ENCODE data around the gene SLC36A1. TPM values are rescaled to one million over a fixed set of nuclear protein-coding genes. Genes with fewer than 3 reads are reported as not detected.

Gene SLC36A1
- total RNA-seq, 1 experiment from 2014 or later, result 7.4 TPM

DNA sequence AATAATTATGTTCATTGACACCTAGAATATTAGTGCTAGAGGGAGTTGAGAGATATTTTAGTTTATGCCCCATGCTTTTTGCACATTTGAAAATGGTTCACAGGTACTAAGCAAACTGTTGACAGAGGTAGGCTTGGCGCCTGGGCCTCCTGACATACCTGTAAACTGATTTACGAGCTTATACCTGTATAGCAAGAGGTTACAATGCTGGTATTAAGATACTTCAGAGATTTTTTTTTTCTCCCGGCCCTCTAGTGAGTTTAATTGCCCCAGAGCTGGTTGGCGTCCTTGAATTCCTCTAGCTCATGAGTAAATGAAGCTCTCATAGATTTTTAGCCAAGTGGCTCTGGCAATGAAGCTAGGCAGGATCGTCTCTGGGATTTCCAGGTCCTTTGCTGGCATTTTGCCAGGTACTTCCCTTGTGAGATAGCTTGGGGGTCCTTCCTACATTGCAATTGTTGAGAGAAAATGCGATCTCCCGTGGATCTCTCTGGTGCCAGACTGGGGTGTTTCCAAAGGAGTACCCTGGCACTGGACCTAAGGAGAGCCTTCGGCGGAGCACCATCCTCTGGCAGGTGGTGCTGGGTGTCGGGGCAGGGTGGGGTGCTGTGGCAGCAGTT, 9.0 kb downstream of the SLC36A1 start:
- H3K9me3 ChIP-seq (ENCODE audit: control insufficient read depth in 1 of 2, insufficient read depth in 1 of 2, low read depth in 1 of 2, low read length in 2 of 2), result no peaks in the 10 kb centered on the region
- no peaks in the 10 kb centered on the region for H3K9me2 ChIP-seq (ENCODE audit: insufficient read depth)
- RAD21 ChIA-PET (ENCODE audit: low non-redundant PET in 1 of 2, low total read pairs in 2 of 2, uncharacterized antibody in 2 of 2, unreplicated experiment in 2 of 2), result no interaction called here
- no peak overlapping the region for H2AFZ ChIP-seq (ENCODE audit: low read depth, low read length, poor library complexity, severe bottlenecking)
- no peaks in the 10 kb centered on the region for H3K79me2 ChIP-seq (ENCODE audit: insufficient read depth, low read length)
- no peak overlapping the region for H3K27ac ChIP-seq (ENCODE audit: low read depth, low read length)
- no peak overlapping the region for H3K4me3 ChIP-seq (replicated peaks in 1 of 2; ENCODE audit: low read depth in 1 of 2, low read length in 2 of 2)
- BruUV-seq (replicated peaks), result no TSS peak
- no peaks in the 10 kb centered on the region for H4K20me1 ChIP-seq (ENCODE audit: insufficient read depth)
- H3K4me2 ChIP-seq (ENCODE audit: low read length), result no peak overlapping the region
- TF ChIP-seq EZH2phosphoT487 (IDR thresholded peaks at IDR 0.05; ENCODE audit: borderline replicate concordance) (no peak), POLR2A (IDR thresholded peaks at IDR 0.05; ENCODE audit: borderline replicate concordance, extremely low read depth, insufficient read depth, insufficient read length) (no peak), POLR2AphosphoS5 (IDR thresholded peaks at IDR 0.05; ENCODE audit: low read depth, low read length) (no peak), EGR1 (IDR thresholded peaks at IDR 0.05; ENCODE audit: low read depth) (no peak), FOSL1 (IDR thresholded peaks at IDR 0.05; ENCODE audit: low read depth) (no peak)
- TF ChIP-seq, protein P1, sequence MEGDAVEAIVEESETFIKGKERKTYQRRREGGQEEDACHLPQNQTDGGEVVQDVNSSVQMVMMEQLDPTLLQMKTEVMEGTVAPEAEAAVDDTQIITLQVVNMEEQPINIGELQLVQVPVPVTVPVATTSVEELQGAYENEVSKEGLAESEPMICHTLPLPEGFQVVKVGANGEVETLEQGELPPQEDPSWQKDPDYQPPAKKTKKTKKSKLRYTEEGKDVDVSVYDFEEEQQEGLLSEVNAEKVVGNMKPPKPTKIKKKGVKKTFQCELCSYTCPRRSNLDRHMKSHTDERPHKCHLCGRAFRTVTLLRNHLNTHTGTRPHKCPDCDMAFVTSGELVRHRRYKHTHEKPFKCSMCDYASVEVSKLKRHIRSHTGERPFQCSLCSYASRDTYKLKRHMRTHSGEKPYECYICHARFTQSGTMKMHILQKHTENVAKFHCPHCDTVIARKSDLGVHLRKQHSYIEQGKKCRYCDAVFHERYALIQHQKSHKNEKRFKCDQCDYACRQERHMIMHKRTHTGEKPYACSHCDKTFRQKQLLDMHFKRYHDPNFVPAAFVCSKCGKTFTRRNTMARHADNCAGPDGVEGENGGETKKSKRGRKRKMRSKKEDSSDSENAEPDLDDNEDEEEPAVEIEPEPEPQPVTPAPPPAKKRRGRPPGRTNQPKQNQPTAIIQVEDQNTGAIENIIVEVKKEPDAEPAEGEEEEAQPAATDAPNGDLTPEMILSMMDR (IDR thresholded peaks at IDR 0.05 in 2 of 3, conservative IDR thresholded peaks at IDR 0.05 in 1 of 3; ENCODE audit: borderline replicate concordance in 1 of 3, insufficient read depth in 1 of 3, low read depth in 2 of 3, low read length in 2 of 3), result no peak
- TF ChIP-seq, protein P2, sequence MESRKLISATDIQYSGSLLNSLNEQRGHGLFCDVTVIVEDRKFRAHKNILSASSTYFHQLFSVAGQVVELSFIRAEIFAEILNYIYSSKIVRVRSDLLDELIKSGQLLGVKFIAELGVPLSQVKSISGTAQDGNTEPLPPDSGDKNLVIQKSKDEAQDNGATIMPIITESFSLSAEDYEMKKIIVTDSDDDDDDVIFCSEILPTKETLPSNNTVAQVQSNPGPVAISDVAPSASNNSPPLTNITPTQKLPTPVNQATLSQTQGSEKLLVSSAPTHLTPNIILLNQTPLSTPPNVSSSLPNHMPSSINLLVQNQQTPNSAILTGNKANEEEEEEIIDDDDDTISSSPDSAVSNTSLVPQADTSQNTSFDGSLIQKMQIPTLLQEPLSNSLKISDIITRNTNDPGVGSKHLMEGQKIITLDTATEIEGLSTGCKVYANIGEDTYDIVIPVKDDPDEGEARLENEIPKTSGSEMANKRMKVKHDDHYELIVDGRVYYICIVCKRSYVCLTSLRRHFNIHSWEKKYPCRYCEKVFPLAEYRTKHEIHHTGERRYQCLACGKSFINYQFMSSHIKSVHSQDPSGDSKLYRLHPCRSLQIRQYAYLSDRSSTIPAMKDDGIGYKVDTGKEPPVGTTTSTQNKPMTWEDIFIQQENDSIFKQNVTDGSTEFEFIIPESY (IDR thresholded peaks at IDR 0.05; ENCODE audit: extremely low read depth, insufficient replicate concordance, low read length), result no peak
- TF ChIP-seq, protein P3, sequence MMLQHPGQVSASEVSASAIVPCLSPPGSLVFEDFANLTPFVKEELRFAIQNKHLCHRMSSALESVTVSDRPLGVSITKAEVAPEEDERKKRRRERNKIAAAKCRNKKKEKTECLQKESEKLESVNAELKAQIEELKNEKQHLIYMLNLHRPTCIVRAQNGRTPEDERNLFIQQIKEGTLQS (IDR thresholded peaks at IDR 0.05), result no peak
- TF ChIP-seq, protein P4, sequence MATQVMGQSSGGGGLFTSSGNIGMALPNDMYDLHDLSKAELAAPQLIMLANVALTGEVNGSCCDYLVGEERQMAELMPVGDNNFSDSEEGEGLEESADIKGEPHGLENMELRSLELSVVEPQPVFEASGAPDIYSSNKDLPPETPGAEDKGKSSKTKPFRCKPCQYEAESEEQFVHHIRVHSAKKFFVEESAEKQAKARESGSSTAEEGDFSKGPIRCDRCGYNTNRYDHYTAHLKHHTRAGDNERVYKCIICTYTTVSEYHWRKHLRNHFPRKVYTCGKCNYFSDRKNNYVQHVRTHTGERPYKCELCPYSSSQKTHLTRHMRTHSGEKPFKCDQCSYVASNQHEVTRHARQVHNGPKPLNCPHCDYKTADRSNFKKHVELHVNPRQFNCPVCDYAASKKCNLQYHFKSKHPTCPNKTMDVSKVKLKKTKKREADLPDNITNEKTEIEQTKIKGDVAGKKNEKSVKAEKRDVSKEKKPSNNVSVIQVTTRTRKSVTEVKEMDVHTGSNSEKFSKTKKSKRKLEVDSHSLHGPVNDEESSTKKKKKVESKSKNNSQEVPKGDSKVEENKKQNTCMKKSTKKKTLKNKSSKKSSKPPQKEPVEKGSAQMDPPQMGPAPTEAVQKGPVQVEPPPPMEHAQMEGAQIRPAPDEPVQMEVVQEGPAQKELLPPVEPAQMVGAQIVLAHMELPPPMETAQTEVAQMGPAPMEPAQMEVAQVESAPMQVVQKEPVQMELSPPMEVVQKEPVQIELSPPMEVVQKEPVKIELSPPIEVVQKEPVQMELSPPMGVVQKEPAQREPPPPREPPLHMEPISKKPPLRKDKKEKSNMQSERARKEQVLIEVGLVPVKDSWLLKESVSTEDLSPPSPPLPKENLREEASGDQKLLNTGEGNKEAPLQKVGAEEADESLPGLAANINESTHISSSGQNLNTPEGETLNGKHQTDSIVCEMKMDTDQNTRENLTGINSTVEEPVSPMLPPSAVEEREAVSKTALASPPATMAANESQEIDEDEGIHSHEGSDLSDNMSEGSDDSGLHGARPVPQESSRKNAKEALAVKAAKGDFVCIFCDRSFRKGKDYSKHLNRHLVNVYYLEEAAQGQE (IDR thresholded peaks at IDR 0.05; ENCODE audit: low read depth), result no peak
- ATAC-seq, result no peak
- CTCF ChIA-PET, result interaction anchor here (1.5 kb wide), 1 partner anchor 9 kb away, joined by 7 read pairs; the partner anchor contains the start of gene SLC36A1
- no peaks in the 10 kb centered on the region for H3K27me3 ChIP-seq (ENCODE audit: insufficient read depth, low read length)
- peaks cover 12 to 14% of the 10 kb centered on the region in 2 experiments; a peak in 3 of 4 replicates for H3K4me1 ChIP-seq (ENCODE audit: control insufficient read depth in 1 of 2, insufficient read depth in 2 of 2, low read length in 2 of 2)
- H3K36me3 ChIP-seq (ENCODE audit: control insufficient read depth in 1 of 2, insufficient read depth in 2 of 2, low read length in 2 of 2), result no peaks in the 10 kb centered on the region
- no peak overlapping the region for H3K9ac ChIP-seq (ENCODE audit: low read length)
- no peak for DNase-seq (ENCODE audit: low read depth, low spot score)
- POLR2A ChIA-PET, result no interaction called here
- intact Hi-C loops (cut with micrococcal nuclease), result no loop called here

All from HCT116 (cell line).